GM19467 (cell line): ENCODE measurements around the gene BMP2K.

Experiments
- ATAC-seq: cut with Tn5 transposase; IDR thresholded peaks from one replicate; pipeline ENCODE4 v1.9.1; 2021; ENCODE audit warnings: mild to moderate bottlenecking, moderate library complexity; ENCODE audit not compliant: unreplicated experiment

The BMP2K gene

GRCh38 chr4:78776079-78776728 is at the start of gene BMP2K:
Gene BMP2K (plus strand): TSS chr4:78776350. CDS start chr4:78776544, 194 bp downstream.
- ATAC-seq = peak; percentile 71

- ATAC-seq = no peak
These were observed 49.6 kb upstream of the BMP2K start for GRCh38 chr4:78726546-78726945.

DNA sequence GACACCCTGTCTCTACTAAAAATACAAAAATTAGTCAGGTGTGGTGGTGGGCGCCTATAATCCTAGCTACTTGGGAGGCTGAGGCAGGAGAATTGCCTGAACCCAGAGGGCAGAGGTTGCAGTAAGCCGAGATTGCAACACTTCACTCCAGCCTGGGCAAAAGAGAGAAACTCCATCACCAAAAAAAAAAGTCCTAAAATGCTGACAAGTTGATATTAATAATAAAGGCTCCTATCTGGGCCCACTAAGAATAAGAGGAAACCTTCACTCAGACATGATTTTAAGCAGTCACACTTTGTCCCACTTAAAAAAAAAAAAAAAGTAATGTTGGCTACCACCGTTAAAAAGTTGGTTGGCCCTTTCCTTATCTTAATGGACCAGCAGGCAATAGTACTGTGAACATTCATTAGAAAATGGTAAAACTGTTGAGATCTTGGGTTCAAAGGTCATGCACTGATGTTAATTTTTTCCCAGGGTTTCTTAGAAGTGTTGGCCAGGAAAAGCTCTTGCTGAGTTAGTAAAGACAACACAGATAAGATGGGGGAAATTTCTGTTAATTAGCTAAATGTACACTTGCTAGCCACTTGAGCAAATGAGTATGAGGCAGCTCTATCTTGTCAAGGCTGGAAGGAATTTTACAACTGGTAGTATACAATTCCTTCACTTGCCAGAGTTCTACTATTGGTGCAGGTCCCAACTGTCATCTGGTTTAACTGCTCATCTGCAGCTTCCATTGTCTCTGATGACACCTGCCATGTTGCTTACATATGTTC is 43.6 kb upstream of the BMP2K start:
- no peak for ATAC-seq

DNA sequence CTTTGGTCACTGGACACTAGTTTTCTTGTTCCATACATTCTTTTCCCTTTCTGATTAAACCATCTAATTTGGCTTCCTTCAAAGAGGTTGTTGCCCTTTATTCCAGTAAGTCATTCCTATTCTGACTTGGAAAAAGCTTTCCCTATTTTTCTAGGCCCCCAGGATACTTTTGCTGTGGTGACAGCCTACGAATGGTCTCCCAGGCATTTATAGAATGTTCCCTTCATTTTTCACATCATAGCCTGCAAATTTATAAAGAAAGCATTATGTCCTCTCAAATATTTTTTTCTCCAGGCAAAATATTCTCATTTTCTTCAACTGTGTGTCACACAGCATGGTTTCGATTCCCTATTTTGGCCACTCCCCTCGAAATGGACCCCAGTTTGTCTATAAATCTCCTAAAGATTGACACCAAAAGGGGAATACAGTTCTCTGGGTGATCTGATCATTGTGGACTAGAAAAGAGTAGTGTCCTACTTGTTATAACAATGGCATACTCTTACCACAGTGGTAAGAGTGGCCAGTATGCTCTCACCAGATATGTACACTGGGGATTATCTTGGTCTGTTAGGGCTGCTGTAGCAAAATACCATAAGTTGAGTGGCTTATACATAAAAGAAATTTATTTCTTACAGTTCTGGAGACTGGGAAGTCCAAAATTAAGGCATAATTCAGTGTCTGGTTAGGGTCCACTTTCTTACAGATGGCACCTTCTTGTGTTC is 41.5 kb upstream of the BMP2K start:
- no peak for ATAC-seq

GRCh38 chr4:78735697-78736096 is 40.5 kb upstream of the BMP2K start:
- ATAC-seq = peak; percentile 65

- no peak for ATAC-seq
These were observed 39.1 kb upstream of the BMP2K start for GRCh38 chr4:78737035-78737434.

DNA sequence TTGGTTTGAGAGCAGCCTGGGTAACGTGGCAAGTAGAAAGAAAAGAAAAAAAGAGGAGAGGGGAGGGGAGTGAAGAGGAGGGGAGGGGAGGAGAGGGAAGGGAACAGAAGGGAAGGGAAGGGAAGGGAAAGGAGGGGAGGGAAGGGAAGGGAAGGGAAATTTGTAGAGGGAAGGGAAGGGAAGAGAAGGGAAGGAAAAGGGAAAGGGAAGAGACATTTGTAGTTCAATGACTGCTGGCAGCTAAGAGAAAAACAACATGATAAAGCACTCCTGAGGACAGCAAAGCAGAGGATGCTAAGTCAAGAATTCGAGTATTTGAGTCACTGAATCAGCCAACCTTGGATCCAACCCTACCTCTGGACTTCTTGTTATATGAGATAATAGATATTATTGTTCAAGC is 38.2 kb upstream of the BMP2K start:
- ATAC-seq = no peak

- no peak for ATAC-seq
These were observed 33.9 kb upstream of the BMP2K start for GRCh38 chr4:78742300-78742699.

- no peak for ATAC-seq
These were observed 28.7 kb upstream of the BMP2K start for GRCh38 chr4:78747475-78747922.

DNA sequence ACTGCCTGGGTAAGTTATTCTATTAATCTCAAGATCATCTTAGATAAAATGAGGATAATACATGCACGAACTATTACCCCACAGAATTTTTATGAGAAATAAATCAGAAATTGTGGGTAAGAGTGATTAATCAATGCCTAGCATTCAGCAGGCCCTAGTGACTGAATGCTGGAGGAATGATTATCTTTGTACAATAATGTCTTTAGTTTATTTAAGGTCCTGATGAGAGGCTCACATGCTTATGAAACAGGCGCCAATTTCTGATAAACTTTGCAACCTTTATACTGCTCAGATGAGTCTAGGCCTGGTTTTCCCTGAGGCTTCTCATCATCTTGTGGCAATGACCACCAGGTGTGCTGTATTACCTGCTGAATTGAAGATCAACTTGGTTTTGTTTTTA is 27.8 kb upstream of the BMP2K start:
- ATAC-seq = no peak

GRCh38 chr4:78749258-78749971 is 26.7 kb upstream of the BMP2K start:
- ATAC-seq = no peak

DNA sequence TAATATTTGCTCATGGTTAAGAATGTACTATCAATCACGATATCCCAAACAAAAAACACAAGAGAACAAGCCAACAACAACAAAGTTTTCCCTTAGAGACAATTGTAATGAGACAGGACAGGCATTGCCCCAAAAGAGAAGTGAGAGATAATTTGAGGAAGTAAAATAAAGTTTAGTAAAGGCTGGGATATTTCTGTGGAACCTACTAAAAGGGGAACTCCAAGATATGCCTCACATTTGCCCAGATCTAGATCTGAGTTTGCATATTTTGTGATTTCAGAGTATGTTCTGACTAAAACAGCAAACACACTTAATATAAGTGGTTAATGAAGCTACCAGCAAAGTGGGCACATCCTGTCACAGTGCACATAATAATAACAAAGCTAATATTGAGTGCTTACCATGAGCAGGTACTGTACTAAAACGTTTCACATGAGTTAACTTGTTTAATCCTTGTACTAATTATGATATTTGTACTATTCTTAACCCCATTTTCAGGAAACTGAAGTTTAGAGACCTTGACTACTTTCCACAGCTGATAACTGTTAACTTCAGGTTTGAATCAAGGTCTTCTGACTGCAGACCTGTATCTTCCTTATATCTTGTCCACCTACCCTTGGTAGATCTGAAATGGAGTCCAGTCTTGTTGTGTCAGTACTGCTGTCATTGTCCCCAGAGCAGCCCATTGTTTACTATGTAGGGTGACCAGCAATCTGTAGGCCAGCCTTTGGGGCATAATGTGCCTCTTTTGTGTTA is 26.0 kb upstream of the BMP2K start:
- peak; percentile 93 for ATAC-seq

- no peak for ATAC-seq
These were observed 23.1 kb upstream of the BMP2K start for GRCh38 chr4:78753091-78753490.

- ATAC-seq = no peak
These were observed 21.3 kb upstream of the BMP2K start for GRCh38 chr4:78754872-78755271.

- no peak for ATAC-seq
These were observed 20.0 kb upstream of the BMP2K start for GRCh38 chr4:78756137-78756536.

DNA sequence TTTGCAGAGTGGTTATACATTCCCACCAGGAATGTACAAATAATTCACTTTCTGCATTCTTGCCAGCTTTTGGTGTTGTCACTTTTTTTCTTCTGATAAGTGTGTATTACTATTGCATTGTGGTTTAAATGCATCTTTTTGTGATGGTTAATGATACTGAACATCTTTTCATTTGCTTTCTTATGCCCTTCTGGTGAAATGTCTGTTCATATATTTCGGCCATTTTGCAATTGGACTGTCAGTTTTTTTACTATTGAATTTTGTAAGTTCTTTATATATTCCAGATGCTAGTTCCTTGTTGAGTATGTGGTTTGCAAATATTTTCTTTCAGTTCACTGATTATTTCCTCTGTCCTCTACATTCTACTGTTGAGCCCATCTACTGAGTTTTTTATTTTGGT is 19.4 kb upstream of the BMP2K start:
- ATAC-seq = no peak

DNA sequence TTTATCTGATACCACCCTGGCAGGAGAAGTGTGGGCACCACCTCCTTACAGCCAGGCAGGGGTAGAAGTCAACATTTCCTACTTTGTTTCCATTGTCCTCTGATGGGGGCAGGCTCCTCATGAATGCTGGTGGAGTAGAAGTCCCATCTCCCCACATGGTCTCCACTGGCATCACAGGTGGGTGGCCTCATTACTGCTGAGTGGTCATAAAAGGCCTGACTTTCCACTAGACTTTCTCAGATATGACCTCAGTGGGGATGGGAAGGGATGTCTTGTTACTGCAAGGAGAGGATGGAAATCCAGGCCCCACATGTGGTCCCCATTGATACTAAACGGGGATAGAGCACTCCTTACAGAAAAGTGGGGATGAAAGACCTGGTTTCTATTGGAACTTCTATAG is 18.6 kb upstream of the BMP2K start:
- no peak for ATAC-seq

DNA sequence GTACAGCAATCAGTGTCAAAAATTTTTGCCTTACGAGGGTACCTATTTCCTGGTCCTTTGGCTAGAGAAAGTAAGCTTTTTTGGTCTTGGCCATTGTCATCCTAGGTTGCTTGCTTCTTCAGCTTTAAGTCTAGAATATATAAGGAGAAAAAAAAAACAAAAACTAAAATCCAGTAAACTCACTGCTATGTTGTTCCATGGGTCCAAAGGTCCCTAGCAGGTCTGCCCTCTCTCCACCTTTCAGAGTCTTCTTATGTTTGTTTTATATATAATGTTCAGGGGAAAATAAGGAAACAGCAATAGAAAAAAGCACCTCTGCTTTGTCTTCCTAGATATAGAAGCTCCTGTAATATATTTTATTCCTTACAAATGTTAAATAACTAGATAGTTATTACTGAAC is 18.1 kb upstream of the BMP2K start:
- ATAC-seq = no peak

DNA sequence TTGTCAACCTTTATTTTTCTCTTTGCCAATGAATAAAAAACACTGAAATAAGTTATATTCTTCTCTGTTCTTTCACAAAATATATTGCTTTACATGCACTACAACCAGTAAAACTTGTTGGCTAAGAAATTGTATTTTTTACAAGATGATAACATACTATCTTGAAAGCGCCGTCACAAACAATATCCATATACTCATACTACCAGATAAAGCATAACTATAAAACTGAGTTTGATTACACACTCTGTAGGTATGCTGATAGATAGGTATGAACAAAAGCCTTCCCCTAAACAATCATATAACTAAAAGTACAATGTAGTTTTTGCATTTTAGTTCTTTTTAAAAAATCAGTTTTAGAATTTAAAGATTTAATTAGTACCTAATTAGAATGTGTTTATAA is 13.6 kb upstream of the BMP2K start:
- no peak for ATAC-seq

- ATAC-seq = no peak
These were observed 12.9 kb upstream of the BMP2K start for GRCh38 chr4:78763251-78763650.
